HG03095 (cell line): Measurements from ENCODE around the gene DNAH11.
"Not testable (repeated sequence)": the region's sequence is repeated elsewhere in the genome, so short reads cannot be mapped to it uniquely, and the experiment has no call there.

ENCODE experiments used
- ATAC-seq: cut with Tn5 transposase; IDR thresholded peaks from one replicate; pipeline ENCODE4 v1.9.1; 2021; ENCODE audit warnings: moderate library complexity; ENCODE audit not compliant: unreplicated experiment

Gene DNAH11

DNA sequence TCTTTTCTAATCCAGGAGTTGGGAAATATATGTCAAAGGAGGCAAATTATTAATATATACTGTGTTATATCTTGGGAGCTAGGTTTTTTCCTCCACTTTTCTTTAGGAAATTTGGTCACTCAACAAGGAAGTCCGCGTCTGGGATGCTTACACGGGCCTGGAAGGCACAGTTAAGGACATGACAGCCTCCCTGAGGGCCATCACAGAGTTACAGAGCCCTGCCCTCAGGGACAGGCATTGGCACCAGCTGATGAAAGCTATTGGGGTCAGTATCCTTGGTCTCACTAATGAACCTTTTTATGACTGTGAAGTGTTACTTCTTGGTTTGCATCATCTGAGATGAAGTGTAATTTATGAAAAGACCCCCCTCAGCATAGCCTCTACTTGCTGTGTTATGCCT, 74.7 kb downstream of the DNAH11 start:
- no peak for ATAC-seq

DNA sequence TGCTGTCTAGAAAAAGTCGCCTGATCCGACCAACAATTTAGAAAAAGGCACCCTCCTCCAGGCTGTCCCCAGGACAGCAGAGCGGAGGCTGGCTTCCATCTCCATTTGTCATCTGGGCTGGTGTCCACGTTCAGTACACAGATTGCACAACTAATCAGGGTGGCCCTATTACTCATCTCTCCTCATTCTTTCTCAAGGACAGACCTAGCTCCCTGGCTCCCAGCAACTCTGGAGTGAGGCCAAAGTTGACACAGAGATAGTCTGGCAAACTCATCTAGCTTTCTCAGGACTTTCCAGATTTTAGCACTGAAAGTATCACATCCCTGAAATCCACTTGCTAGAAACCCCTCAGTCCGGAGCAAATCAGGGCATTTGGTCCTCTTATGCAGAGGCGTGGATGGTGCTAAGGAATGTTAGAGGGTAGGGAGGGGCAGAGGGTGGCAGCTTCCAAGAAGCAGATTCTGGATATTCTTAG, 75.1 kb downstream of the DNAH11 start:
- no peak for ATAC-seq

DNA sequence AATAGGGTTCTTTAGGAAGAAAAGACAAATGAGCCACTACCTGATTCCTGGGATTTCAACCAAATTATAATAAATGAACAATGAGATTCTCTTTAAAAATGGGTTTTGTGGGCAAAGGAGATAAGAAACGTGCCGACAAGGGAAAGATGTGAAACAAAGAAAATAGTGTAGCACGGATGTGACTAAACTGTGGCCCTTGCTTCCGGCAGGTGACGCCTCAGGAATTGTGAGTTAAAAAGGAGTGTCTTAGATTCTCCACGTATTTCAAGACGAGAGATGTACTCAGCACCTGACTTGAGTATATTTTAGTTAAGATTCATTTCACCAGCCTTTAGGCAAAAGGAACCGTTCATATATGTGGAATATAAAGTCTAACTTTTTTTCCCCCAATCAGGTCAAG, 75.9 kb downstream of the DNAH11 start:
- ATAC-seq: no peak

DNA sequence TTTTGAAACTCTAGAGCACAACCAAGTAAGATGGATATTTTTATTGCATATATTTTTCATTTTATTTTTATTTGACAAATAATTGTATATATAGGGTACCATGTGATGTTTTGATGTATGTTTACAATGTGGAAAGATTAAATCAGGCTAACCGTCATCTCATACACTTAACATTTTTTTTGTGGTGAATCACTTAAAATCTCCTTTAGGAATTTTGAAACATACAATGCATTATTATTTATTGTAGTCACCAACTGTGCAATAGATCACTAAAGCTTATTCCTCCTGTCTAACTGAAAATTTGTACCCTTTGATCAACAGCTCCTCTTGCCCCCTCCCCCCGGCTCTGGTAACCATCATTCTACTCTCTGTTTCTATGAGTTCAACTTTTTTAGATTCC, 77.2 kb downstream of the DNAH11 start:
- no peak for ATAC-seq

DNA sequence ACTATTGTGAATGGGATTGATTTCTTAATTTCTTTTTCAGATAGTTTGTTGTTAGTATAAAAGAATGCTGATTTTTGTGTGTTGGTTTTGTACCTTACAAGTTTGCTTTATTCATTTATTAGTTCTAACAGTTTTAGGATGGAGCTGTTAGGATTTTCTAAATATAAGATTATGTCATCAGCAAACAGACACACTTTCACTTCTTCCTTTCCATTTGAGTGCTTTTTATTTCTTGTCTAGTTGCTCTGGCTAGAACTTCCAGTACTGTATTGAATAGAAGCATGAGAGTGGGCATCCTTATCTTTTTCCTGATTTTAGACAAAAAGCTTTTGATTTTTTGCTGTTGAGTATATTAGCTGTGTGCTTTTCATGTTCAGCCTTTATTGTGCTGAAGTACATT, 81.5 kb downstream of the DNAH11 start:
- no peak for ATAC-seq

DNA sequence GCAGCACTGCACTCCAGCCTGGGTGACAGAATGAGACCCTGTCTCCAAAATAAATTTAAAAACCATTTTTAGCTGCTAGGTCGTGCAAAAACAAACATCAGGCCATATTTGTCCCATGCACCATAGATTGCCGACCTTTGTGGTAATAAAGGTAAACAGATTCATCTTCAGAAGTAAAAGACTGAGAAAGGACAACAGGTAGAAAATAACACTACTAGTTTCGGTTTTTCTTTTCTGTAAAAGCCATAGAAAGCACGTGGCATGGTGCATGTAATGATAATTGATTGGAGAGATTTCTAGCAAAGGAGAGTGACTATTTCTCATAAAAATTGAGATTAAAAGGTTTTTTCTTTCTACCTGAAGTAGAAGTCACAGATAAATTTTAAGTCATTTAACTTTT, 93.9 kb downstream of the DNAH11 start:
- no peak for ATAC-seq

DNA sequence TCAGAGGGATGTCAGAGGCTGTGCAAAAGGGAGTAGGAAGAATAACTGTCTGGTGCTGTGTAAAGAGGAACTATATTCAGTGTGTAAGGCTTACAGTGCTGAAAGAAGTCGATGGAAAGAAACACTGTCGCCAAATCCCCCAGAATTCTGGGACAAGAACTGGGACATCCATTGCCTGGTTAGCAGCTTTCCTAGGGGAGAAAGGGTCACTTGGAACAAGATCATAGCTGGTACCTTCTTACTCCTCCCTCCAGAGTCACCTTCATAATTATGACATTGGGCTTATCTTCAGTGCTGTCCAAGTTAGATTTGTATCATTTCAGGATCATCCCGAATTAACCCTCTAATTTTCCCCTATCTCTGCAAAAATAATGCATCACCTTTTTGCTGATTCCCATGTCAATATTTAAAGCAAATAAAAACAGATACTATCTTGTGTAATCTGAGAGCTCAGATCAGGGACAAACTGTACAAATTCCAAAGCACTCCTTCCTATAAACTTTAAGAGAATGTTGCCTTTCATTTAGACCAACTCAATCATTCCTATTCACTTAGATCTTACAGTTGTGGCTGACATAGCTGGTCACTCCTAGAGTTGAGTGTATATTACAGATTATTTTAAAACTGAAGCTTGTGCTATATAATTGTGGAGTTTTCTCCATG, 96.5 kb downstream of the DNAH11 start:
- no peak for ATAC-seq

DNA sequence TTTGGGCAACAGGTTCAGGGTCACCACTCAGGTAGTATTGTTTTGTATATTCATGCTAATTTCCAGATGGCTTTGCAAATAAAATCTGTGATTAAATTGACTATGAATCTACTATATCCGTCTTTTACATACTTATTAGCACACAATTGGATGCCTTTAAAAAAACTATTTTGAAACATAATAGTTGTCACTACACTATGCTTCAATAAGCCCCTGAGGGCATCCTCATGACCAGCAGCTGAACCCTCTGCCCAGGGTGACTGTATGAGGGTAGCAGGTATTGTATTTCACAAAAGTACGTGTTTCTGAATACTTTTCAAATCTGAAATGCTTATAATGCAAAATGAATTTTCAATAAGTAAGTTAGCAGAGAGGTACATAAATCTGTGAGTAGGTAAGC, 97.3 kb downstream of the DNAH11 start:
- ATAC-seq: no peak

DNA sequence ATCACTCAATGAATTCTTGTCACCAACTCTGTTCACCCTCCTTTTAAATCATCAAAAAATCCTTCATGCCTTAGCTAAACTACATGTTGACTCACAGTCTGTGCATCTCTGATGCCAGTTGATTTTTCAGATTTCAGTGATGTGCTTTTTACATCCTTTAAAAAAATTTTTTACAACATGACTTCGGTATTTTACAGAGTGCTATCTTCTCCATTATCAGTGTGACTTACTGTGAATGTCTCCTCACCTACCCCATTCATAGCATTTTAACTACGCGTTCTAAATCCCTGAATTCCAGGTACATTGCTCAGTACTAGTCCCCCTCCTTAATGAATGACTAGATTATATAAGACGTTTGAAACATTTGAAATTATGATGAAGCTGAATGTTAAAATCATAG, 98.7 kb downstream of the DNAH11 start:
- no peak for ATAC-seq

DNA sequence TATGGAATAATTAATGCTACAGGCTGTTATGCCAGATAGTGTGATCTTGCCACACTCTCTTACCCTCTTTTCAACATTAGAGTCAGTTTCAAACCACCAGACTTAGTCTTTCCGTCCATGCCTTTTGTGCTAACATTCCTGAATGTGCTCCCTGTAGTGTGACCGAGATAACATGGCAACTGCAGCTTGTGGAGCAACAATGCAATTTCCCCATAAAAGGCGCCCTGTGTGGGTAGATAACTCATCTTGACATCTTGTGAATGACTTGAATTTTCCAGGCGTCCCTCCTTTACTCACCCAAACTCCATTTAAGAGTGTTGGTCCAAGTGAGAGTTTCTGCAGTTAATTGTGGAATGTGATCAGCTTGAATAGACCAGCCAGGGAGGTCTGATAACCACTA, 99.6 kb downstream of the DNAH11 start:
- ATAC-seq: no peak

DNA sequence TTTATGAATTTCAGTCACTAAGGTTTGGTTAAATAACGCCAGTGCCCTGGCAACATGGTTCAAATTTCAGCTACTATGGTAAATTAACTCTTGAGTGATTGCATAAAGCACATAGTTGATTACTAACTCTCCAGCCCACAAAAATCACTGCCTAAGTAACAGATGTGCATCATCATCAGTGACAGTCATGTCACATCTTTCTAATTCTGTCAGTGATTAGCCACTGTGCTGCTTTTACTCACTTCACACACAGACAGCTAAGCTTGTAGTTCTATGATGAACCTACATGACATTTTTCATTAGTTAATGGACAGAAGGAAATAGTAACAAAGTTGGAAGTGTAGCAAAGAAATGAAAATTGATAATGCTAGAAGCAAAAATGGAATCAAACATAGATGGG, 108.9 kb downstream of the DNAH11 start:
- no peak for ATAC-seq

DNA sequence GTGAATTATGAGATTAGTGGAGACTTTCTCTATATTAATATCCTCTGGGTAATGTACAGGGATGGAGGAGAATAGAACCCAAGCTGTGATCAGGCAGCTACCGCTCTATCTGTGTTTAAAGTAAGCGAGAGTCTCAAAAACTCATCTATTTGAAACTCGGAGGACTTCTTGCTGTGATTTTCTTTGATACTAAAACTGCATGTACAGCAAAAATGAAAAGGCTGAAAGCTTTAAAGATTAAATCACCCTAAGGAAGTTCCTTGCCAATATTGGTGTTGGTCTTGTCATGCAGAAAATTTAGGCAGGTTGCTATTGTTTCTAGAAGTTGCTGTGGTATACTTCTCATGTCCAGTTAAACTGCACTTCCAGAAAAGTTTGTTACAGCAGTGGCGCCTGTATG, 110.8 kb downstream of the DNAH11 start:
- ATAC-seq: no peak

DNA sequence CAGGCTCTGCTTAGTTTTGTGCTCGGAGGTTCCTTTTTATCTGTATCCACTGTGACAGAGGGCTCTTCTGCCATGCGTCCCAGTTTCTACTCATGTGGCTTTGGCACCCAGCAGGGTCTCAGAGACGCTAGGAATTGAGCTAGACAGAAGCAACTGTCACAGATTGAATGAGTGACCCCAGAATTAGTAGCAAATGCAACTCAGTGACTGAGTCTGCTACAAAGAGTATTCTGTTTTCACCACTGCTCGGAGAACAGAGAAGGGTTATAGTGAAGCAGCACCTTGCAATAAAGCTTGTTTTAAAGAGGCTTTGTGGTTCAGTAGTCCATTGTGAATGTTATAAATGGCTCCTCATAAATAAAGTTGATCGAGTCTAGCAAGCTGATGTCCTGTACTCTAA, 113.2 kb downstream of the DNAH11 start:
- ATAC-seq: no peak

DNA sequence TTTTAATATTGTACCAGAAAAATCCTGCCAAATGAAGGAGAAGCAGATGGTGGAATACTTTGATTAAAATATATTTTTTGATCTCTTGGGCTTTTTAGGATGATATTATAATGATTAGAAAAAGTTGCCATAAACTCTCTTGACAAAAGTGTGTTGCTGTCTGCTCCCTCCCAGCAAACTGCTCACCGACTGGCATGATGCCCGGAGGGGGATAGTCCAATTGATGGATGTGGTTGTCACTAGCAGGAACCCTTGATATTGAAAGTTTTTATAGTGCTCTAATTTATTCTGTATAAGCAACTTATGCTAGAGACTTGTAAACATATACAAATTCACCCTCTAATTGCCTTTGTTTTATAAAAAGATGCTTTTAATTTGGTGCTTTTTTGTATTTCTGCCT, 114.0 kb downstream of the DNAH11 start:
- no peak for ATAC-seq

DNA sequence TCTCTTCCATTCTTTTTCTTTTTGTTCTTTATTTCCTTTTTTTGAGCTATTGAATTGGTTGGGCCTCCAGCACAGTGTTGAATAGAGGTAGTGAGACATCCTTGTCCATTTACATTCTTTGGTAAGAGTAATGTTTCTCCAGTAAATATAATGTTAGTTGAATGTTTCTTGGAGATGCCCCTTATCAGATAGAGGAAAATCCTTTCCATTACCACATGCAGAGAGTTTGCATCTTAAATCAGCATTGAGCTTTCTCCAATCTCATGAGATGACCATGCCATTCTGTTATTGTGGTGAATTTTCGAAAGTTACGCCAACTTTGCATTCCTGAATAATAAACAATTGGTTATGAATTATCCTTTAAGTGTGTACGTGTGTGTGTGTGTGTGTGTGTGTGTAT, 127.7 kb downstream of the DNAH11 start:
- no peak for ATAC-seq

DNA sequence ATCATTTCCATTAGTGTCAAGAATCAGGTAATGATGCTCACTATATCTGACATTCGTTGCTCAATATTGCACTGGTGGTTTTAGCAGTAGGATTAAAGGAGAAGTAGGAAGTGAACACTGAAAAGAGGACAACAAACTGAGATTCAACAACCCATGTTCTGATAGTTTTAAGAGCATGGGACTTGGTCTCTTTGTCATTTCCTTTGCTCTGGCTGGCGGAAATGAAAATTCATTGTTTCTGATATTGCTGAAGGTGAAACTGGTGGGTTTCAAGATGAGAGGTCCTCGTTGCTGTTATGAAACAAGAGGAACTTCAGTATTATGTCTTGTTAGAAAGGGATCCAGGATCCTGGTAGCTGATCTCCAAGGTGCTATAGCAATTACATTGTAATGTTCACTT, 129.0 kb downstream of the DNAH11 start:
- peak; percentile 82 for ATAC-seq

DNA sequence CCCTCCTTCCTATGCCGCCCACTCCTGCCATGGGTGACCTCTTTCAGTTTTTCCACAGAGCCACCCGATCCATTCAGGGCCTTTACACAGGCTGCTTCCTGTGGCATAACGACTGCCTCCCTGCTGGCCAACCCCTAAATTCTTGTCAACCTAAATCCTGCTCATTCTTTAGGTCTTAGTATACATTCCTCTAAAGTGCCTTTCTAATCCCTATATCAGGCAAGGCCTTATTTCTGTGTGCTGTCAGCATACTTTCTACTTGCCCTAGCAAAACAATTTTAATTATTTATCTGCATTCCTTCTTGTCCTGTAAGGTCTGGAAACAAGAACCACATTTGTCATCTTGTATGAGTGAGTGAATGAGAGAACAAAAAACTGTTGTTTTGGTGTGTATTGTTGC, 132.4 kb downstream of the DNAH11 start:
- ATAC-seq: no peak

DNA sequence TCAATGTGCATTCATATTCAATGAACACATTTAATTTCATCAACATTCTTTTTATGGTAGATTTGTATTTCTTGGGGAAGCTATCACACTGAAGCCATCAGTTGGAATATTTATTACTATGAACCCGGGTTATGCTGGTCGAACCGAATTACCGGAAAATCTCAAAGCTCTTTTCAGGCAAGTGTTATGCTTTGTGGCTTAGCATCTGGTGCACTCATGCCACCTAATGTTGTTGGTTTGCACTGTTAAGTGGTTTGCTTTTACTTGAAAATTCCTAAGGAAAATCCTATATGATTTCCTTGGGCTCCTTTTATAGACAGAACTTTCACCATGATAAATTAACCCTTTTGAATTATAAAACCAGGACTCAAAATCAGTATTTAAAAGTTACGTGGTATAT, 147.9 kb downstream of the DNAH11 start:
- ATAC-seq: no peak

DNA sequence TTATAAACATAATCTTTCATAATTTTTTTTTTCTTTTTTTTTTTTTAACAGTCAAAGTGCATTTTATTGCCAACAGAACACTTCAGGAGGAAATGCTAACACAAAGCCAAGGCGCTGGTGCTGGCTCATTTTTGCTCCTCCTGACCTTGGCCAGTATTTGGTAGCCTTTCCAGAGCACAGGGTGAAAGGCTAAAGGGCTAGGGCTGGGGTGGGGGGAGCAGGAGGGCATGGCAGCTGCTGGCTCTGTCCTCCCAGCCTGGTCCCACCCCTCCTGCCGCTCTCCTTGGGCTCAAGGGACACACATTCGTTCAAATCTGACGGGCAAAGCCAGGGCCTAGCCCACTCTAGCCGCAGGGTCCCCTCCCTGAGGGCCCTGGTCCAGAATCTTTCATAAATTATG, 148.3 kb downstream of the DNAH11 start:
- ATAC-seq: not testable (repeated sequence)

DNA sequence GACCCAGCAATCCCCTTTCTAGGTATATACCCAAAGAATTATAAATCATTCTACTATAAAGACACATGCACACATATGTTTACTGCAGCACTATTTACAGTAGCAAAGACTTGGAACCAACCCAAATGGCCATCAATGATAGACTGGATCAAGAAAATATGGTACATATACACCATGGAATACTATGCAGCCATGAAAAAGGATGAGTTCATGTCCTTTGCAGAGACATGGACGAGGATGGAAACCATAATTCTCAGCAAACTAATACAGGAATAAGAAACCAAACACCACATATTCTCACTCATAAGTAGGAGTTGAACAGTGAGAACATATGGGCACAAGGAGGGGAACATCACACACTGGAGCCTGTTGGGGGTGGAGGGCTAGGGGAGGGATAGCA, 157.7 kb downstream of the DNAH11 start:
- ATAC-seq: not testable (repeated sequence)

DNA sequence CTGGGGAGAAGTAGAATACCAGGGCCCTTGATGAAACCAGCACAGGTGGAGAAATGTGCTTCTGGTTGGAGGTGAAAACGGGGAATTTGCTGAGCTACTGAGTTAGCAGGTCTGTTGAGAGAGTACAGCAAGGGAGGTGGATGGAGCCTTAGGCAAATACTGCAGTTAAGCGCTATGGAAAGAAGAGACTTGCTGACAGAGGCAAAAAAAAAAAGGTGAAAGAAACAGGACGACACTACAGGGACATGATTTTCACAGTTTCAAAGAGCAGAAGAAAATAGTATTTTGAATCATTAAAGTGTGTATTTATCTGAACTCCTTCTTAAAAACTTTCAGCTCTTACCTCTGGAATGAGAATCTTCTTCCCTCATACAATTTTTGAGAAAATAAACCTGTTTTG, 159.5 kb downstream of the DNAH11 start:
- no peak for ATAC-seq

DNA sequence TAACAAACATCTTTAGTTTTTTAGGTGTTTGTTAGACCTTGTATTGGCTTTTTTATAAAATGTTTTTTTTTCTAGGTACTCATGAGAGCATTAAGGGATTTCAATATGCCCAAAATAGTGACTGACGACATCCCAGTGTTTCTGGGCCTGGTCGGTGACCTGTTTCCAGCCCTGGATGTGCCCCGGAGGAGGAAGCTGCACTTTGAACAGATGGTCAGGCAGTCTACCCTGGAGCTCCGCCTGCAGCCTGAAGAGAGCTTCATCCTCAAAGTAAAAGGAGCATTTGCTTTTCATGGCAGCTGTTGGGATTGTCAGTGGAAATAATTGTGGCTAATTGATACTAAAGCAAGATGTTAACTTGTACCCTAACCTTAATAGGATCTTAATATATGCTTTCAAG, 161.5 kb downstream of the DNAH11 start:
- no peak for ATAC-seq

DNA sequence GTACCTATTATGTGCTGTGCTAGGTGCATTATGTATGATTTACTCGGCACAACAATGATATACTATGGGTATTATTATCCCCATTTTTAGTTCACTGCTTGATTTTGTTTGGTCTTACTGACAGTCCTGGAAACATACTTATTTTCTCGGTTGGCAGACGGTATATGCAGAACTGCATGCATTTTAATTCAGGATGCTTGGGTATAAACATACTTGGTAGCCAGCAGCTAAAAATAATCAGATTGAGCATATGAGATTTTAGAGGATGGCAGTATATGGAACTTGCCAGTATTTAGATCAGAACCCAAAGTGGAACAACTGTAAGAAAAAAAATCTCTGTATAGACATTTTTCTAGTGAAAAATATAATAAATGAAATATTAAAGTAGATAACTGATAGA, 163.3 kb downstream of the DNAH11 start:
- no peak for ATAC-seq
